Progenitor cell of endocrine pancreas (in vitro differentiated cells): ENCODE measurements around the gene SPATS2. TPM values are rescaled to one million over a fixed set of nuclear protein-coding genes. Genes with fewer than 3 reads are reported as not detected.

Experiments used
- DNase-seq: peaks from one replicate; pipeline ENCODE4 v3.0.0; 2021; ENCODE audit warnings: low spot score; ENCODE audit not compliant: unreplicated experiment
- H3K27ac Mint-ChIP-seq: 2 replicates; pipeline ENCODE4 v1.8.0; 2021; ENCODE audit warnings: mild to moderate bottlenecking, moderate library complexity, mixed read lengths
- H3K27me3 Mint-ChIP-seq: 2 replicates; pipeline ENCODE4 v1.8.0; 2021; ENCODE audit warnings: mixed read lengths
- H3K36me3 Mint-ChIP-seq: 2 replicates; pipeline ENCODE4 v1.8.0; 2022; ENCODE audit warnings: mixed read lengths; ENCODE audit not compliant: insufficient read depth
- H3K4me1 Mint-ChIP-seq: 2 replicates; pipeline ENCODE4 v1.8.0; 2021; ENCODE audit warnings: low read depth, mixed read lengths
- H3K4me3 Mint-ChIP-seq: 2 replicates; pipeline ENCODE4 v1.8.0; 2021; ENCODE audit warnings: low read depth, mild to moderate bottlenecking, moderate library complexity, mixed read lengths
- H3K9me3 Mint-ChIP-seq: 2 replicates; pipeline ENCODE4 v1.8.0; 2021; ENCODE audit warnings: low read depth, mixed read lengths
- total RNA-seq: library from RNA; stranded (reverse); gene quantifications from 2 replicates; pipeline ENCODE4 v1.2.1, GENCODE V29; 2021
- TF ChIP-seq, protein P1 (sequence below): fragments of 200-600 bp; sonication (generic); IDR thresholded peaks from one replicate; pipeline ENCODE4 v1.5.0; 2021; ENCODE audit warnings: antibody characterized with exemption, mild to moderate bottlenecking; ENCODE audit not compliant: unreplicated experiment

Gene SPATS2
- total RNA-seq, 1 donor from 2014 or later: 84.4 TPM

DNA sequence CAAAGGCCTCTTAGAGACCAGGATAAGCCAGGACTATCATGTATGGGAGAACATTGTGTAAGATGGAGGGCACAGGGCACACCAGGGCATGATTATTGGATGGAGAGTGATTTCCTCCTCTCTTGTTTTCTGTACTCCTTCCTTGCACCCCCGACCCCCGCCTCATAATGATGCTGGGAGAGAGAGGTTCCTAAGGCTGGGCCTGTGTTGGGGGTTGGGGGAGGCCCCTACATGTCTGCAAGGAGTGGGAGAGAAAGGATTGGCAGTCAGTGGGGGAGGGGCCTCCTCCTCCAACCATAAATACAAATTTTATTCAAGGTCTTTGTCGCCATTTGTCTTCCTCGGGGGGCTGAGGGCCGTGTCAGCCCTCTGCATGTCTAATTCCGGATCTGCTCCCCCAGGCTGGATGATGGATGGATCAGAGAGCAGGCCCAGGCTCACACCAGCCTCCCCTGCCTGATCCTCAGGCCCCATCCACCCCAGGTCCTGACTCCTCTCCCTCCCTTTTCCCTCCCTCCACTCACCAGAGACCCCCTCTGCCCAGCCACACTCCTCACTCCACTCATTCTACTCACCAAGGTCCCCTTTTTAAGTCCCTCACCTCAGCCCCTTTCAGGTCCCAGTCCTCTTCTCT lies 28.3 kb upstream of the SPATS2 start:
- H3K27me3 Mint-ChIP-seq: peaks cover 76% of the 10 kb centered on the region
- TF ChIP-seq, protein P1, sequence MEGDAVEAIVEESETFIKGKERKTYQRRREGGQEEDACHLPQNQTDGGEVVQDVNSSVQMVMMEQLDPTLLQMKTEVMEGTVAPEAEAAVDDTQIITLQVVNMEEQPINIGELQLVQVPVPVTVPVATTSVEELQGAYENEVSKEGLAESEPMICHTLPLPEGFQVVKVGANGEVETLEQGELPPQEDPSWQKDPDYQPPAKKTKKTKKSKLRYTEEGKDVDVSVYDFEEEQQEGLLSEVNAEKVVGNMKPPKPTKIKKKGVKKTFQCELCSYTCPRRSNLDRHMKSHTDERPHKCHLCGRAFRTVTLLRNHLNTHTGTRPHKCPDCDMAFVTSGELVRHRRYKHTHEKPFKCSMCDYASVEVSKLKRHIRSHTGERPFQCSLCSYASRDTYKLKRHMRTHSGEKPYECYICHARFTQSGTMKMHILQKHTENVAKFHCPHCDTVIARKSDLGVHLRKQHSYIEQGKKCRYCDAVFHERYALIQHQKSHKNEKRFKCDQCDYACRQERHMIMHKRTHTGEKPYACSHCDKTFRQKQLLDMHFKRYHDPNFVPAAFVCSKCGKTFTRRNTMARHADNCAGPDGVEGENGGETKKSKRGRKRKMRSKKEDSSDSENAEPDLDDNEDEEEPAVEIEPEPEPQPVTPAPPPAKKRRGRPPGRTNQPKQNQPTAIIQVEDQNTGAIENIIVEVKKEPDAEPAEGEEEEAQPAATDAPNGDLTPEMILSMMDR: no peak
- no peak for DNase-seq
- H3K4me1 Mint-ChIP-seq: peaks cover 16% of the 10 kb centered on the region
- H3K36me3 Mint-ChIP-seq: no peaks in the 10 kb centered on the region
- no peak overlapping the region for H3K27ac Mint-ChIP-seq
- no peak overlapping the region for H3K4me3 Mint-ChIP-seq
- no peaks in the 10 kb centered on the region for H3K9me3 Mint-ChIP-seq

DNA sequence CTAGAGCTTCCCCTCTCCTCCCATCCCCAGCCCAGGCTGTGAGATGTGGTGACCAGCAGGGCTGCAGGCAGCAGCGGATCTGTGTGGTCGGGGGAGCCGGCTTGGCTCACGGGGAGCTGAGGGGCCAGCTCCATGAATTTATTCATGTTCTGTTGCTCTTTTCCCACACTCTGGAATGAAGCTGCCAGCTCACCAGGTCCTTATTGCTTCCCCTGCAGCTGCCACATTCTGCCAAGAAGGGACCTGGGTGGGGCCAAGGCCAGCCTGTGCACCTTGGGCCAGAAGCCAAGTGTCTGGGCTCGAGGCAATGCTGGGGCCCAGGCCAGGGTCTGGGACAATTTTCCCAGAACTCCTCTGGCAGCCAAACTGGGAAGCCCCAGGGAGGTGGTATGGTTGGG lies 27.8 kb upstream of the SPATS2 start:
- no peak overlapping the region for H3K27ac Mint-ChIP-seq
- peaks cover 16% of the 10 kb centered on the region for H3K4me1 Mint-ChIP-seq
- H3K36me3 Mint-ChIP-seq: no peaks in the 10 kb centered on the region
- TF ChIP-seq, protein P1: no peak
- H3K27me3 Mint-ChIP-seq: peaks cover 74% of the 10 kb centered on the region
- no peak for DNase-seq
- no peak overlapping the region for H3K4me3 Mint-ChIP-seq
- H3K9me3 Mint-ChIP-seq: no peaks in the 10 kb centered on the region

DNA sequence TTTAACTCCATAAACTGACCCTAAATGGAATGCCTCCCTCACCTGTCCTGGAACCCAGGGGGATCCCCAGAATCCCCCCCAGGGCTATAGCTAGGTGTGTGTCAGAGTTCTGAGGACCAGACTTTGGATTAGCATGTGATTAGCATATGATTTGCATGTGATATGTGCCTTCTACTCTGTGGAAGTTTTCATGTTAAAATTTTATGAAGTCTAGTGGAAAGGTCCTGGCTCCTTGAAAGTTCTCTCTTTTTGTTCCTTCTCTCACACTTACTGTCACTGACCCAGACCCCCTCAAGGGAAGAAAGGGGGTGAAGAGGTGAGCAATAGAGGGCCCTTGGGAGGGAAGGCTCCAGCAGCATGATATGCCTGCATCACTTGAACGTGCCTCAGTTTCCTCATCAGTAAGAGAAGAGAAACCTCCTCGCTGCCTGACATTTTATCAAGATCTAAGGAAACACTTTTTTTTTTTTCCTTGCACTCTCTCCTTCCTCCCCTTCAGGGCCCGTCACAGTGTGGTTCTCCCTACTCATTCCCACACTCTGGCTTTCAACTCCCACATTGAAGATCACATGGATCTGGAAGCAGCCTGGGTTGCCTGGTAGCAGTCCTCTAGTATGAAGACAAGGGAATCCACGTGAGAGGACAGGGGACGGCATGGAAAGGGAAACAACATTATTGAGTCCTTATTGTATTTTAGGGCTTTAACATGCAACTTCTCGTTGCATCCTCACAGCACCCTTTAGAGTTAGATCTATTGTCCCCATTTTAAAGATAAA lies 27.0 kb upstream of the SPATS2 start:
- Mint-ChIP-seq H3K4me3 (peak overlapping the region; percentile 12), H3K36me3 (no peaks in the 10 kb centered on the region), H3K4me1 (peaks cover 16% of the 10 kb centered on the region), H3K27me3 (peaks cover 66% of the 10 kb centered on the region), H3K9me3 (no peaks in the 10 kb centered on the region), H3K27ac (no peak overlapping the region)
- TF ChIP-seq, protein P1: no peak
- no peak for DNase-seq

DNA sequence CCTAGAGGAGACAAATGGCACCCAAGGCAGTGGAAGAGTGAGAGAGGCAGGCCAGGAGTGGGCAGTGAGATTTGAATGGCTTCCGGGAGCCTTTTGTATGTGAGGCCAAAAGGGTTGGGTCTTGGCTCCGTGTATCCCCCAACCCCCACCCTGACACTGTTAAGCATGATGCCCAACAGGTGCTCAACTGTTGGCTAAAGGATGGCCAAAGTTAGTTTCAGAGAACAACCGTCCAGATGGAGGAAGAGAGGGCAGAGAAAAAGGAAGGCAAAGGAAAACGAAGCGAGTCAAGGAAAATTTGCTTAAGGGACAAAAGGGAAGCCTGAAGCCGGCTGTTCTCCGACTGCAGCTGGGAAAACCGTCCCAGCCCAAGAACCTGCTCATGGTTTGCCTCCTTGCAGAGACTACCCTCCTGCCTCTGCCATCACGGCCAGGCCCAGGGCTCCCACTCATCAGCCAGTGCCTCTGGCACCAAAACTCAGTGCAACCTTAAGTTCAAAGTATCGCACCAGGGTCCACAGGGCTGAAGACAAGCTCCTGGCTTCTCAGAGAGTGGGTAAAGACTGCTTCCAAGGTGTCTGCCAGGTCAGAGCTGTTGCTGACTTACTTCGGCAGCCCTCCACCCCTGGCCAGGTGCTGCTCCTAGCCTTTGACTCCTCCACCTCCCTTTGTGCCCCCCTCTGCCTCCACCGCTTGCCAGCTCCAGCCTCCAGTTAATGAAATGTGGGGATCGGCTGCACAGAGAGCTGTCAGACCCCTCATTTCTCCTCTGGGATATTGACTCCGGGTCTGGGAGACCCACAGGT lies 26.1 kb upstream of the SPATS2 start:
- Mint-ChIP-seq H3K36me3 (no peaks in the 10 kb centered on the region), H3K9me3 (no peaks in the 10 kb centered on the region), H3K4me3 (peak overlapping the region; percentile 12), H3K27ac (no peak overlapping the region), H3K27me3 (peaks cover 60% of the 10 kb centered on the region), H3K4me1 (peaks cover 19% of the 10 kb centered on the region)
- TF ChIP-seq, protein P1: no peak
- no peak for DNase-seq

DNA sequence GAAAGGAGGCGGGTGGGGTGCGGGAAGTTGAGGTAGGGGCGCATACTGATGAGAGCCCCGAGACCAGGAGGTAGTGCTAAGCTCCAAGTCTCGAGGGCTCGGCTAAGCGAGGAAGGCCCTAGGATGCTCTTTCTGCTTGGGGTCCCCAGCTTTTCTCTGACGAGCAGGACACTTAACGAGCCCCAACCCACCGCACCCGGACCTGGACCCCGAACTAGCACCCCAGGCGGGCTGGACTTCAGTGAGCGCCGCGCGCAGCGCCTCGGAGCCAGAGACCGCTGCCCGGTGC lies 25.5 kb upstream of the SPATS2 start:
- DNase-seq: no peak
- no peaks in the 10 kb centered on the region for H3K36me3 Mint-ChIP-seq
- no peak overlapping the region for H3K27ac Mint-ChIP-seq
- peaks cover 23% of the 10 kb centered on the region for H3K4me1 Mint-ChIP-seq
- H3K9me3 Mint-ChIP-seq: no peaks in the 10 kb centered on the region
- peaks cover 57% of the 10 kb centered on the region for H3K27me3 Mint-ChIP-seq
- H3K4me3 Mint-ChIP-seq: no peak overlapping the region
- TF ChIP-seq, protein P1: no peak
